GM10847 (cell line): ENCODE data around the gene MELTF.

ENCODE experiments used
- POLR2A ChIP-seq: IDR thresholded peaks from 2 replicates; pipeline ENCODE4 v1.6.1; 2011; ENCODE audit not compliant: insufficient read length; ENCODE audit errors: extremely low read depth

The MELTF gene

DNA sequence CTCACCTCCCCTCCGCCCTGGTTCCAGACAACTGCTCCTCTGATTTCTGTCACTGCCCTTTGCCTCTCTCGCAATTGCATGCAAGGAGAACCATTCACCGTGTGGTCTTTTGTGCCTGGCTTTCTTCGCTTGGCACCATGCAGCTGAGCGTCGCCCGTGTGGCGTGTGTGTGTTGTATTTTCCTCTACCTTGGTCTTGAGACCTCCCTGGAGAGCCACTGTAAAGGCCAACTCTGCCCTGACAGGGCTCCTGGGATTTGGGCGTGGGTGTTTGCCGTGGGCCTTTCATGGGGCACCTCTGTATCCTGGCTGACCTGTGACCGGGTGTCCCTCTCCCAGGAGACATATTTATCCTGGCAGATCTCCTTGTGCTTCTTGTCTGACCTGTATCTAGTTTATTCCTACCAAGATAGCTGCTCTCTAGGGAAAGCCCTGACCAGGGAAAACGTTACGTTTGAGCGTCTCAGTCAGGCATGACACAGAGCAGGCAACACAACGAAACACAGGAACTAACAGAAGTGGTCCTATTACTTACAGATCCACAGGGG lies 59.0 kb downstream of the MELTF start:
- TF ChIP-seq POLR2A = no peak

DNA sequence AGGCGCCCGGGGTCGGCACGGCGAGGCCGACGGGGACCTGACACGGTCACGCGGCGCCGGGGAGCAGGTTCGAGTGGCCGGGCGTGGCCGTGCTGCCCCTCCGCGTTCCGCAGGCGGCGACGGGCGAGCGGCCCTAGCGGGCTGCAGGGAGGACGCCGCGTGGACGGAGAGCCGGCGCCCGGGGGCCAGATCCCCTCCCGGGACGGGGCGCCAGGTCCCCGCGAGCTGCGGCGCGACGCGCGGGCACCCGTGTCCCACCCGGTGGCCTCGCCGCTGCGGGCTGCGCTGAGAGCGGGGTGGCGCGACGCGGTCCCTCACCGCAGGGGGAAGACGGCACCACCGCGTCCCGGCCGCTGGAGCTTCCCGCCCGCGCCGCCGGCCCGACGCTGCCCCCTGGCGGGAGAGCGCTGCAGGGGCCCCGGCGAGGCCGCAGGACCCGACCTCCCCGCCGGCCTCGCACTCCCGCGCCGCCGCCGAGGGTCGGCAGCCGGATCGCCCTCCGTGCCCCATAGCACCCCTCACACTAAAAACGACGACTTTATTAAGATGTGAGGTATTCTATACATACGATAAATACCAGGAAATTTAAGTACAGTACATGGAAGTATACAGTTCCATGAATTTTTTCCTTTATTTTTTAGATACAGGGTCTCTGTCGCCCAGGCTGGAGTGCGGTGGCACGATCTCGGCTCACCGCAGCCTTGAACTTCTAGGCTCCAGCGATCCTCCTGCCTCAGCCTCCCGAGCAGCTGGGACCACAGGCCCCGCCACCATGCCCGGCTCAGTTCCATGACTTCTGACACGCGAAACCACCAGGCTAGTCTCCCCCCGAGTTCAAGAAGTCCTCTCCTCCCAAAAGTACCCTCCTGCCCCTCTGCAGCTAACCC lies 59.7 kb downstream of the MELTF start:
- no peak for TF ChIP-seq POLR2A

- TF ChIP-seq POLR2A = no peak
These were observed 60.4 kb downstream of the MELTF start for GRCh38 chr3:196969134-196969659.

- peak; percentile 46 for TF ChIP-seq POLR2A
These were observed 61.1 kb downstream of the MELTF start, which contains the start of gene PIGZ for GRCh38 chr3:196968233-196969133. PIGZ (minus strand) TSS chr3:196968833; CDS start chr3:196952031, 16,802 bp downstream.

- no peak for TF ChIP-seq POLR2A
These were observed 62.0 kb downstream of the MELTF start for GRCh38 chr3:196967412-196968232.

GRCh38 chr3:196966526-196967401 lies 62.9 kb downstream of the MELTF start:
- no peak for TF ChIP-seq POLR2A

GRCh38 chr3:196965804-196966173 lies 63.8 kb downstream of the MELTF start:
- TF ChIP-seq POLR2A = no peak

DNA sequence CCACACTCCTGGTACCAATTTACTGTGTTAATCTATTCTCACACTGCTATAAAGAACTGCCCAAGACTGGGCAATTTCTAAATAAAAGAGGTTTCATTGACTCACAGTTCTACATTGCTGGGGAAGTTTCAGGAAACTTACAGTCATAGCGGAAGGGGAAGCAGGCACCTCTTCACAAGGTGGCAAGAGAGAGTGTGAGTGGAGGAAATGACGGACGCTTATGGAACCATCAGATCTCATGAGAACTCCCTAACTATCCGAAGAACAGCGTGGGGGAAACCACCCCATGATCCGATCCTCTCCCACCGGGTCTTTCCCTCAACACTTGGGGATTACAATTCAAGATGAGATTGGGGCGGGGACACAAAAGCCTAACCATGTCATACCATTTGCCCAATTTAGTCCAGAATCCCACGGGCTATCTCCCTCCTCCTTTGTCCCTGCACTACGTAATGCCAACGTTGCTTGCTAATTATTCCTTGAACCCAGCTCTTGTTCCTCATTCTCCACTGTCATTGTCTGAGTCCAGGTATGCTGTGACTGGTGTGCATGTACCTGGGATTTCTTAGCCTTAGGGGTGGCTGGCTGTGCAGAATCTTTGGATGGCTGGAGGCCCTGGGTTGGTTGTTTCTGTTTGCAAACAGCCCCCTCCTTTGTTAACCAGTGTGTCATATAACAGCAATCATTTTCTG lies 64.4 kb downstream of the MELTF start:
- TF ChIP-seq POLR2A = no peak

DNA sequence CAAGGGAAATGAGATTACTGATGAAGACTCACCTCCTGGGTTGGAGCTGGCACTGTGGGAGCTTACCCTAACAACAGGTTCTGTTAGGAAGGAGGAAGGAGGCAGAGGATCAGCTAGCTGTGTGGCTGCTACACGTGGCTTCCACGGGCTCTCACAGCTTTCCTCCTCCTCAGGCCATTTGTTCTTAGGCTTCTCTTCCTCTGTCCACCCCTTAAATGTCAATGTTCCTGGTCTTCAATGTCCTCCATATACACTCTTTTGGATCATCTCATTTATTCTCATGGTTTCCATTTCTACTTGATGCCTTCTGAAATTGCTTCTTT lies 66.0 kb downstream of the MELTF start:
- TF ChIP-seq POLR2A = no peak

- no peak for TF ChIP-seq POLR2A
These were observed 66.5 kb downstream of the MELTF start for GRCh38 chr3:196962930-196963630.

- TF ChIP-seq POLR2A = no peak
These were observed 67.3 kb downstream of the MELTF start for GRCh38 chr3:196962108-196962929.

GRCh38 chr3:196954832-196955231 lies 74.8 kb downstream of the MELTF start:
- TF ChIP-seq POLR2A = no peak
